Measurements from ENCODE around the gene CHCHD10. TPM values are rescaled to one million over a fixed set of nuclear protein-coding genes. Genes with fewer than 3 reads are reported as not detected.

The CHCHD10 gene
- 78.0 to 199 TPM (median 189 TPM) in 5 replicates for total RNA-seq (2022; extraction: Qiagen RNA extraction)

GRCh38 chr22:23767673-23768548, at the start of gene CHCHD10:
Gene CHCHD10 (minus strand): TSS chr22:23767972. CDS start chr22:23767874, 98 bp downstream.

GRCh38 chr22:23786752-23787599, 19.2 kb upstream of the CHCHD10 start, which contains the start of gene SMARCB1:
Gene SMARCB1 (plus strand): TSS chr22:23786966. CDS start chr22:23787170, 204 bp downstream.

GRCh38 chr22:23772649-23773473, 5.1 kb upstream of the CHCHD10 start, which contains the start of gene MMP11:
Gene MMP11 (plus strand): TSS chr22:23772849. CDS start chr22:23772871, 22 bp downstream.

GRCh38 chr22:23762842-23763578, 4.8 kb downstream of the CHCHD10 start, which contains the start of gene C22orf15:
Gene C22orf15 (plus strand): TSS chr22:23762990. CDS start chr22:23763307, 317 bp downstream.

GRCh38 chr22:23754220-23754919, 13.4 kb downstream of the CHCHD10 start, which contains the start of gene VPREB3:
Gene VPREB3 (minus strand): TSS chr22:23754425. CDS start chr22:23754363, 62 bp downstream.

GRCh38 chr22:23750714-23751440, 16.9 kb downstream of the CHCHD10 start, which contains the start of gene ZNF70:
Gene ZNF70 (minus strand): TSS chr22:23751112. CDS start chr22:23745140, 5,972 bp downstream.

Other genes starting within 250 kb of the CHCHD10 start
- not detected in 5 replicates for gene IGLL1, start 187.7 kb downstream of the CHCHD10 start, total RNA-seq (2022; extraction: Qiagen RNA extraction)
- gene DRICH1, start 135.7 kb downstream of the CHCHD10 start, total RNA-seq (2022; extraction: Qiagen RNA extraction), result 0.11 to 0.37 TPM (median 0.26 TPM) in 3 of 5 replicates, not detected in the others
- not detected in 5 replicates for gene RGL4, start 77.0 kb downstream of the CHCHD10 start, total RNA-seq (2022; extraction: Qiagen RNA extraction)
- 0.91 to 1.4 TPM (median 1.0 TPM) in 5 replicates for gene ZNF70, start 16.9 kb downstream of the CHCHD10 start, total RNA-seq (2022; extraction: Qiagen RNA extraction)
- gene VPREB3, start 13.5 kb downstream of the CHCHD10 start, total RNA-seq (2022; extraction: Qiagen RNA extraction), result 0.74 to 1.0 TPM (median 0.77 TPM) in 5 replicates
- not detected in 5 replicates for gene C22orf15, start 5.0 kb downstream of the CHCHD10 start, total RNA-seq (2022; extraction: Qiagen RNA extraction)
- gene MMP11, start 4.9 kb upstream of the CHCHD10 start, total RNA-seq (2022; extraction: Qiagen RNA extraction), result 0.13 to 0.29 TPM (median 0.18 TPM) in 5 replicates
- gene SMARCB1, start 19.0 kb upstream of the CHCHD10 start, total RNA-seq (2022; extraction: Qiagen RNA extraction), result 50.3 to 55.9 TPM (median 53.2 TPM) in 5 replicates
- 0.42 to 0.74 TPM (median 0.59 TPM) in 5 replicates for gene DERL3, start 71.0 kb upstream of the CHCHD10 start, total RNA-seq (2022; extraction: Qiagen RNA extraction)
- gene SLC2A11, start 89.9 kb upstream of the CHCHD10 start, total RNA-seq (2022; extraction: Qiagen RNA extraction), result 8.9 to 10.5 TPM (median 9.9 TPM) in 5 replicates
- gene MIF, start 126.4 kb upstream of the CHCHD10 start, total RNA-seq (2022; extraction: Qiagen RNA extraction), result 487 to 986 TPM (median 932 TPM) in 5 replicates
- 0.15 to 0.48 TPM (median 0.34 TPM) in 5 replicates for gene GSTT2B, start 193.2 kb upstream of the CHCHD10 start, total RNA-seq (2022; extraction: Qiagen RNA extraction)
- 1.3 to 1.8 TPM (median 1.7 TPM) in 5 replicates for gene DDTL, start 198.9 kb upstream of the CHCHD10 start, total RNA-seq (2022; extraction: Qiagen RNA extraction)
- 114 to 185 TPM (median 157 TPM) in 5 replicates for gene DDT, start 206.5 kb upstream of the CHCHD10 start, total RNA-seq (2022; extraction: Qiagen RNA extraction)
- gene GSTT2, start 212.2 kb upstream of the CHCHD10 start, total RNA-seq (2022; extraction: Qiagen RNA extraction), result 0.27 TPM in 1 of 5 replicates, not detected in the others
- gene GSTT4, start 237.5 kb upstream of the CHCHD10 start, total RNA-seq (2022; extraction: Qiagen RNA extraction), result not detected in 5 replicates
- gene CABIN1, start 243.3 kb upstream of the CHCHD10 start, total RNA-seq (2022; extraction: Qiagen RNA extraction), result 28.4 to 38.5 TPM (median 35.0 TPM) in 5 replicates

Data from A549 treated with AZD2906 at 1 μM for 4 hours (cell line).